Measurements from ENCODE around the gene SIRT4.

- TF ChIP-seq MAZ (IDR thresholded peaks at IDR 0.05; ENCODE audit: borderline replicate concordance, low read depth, low read length) = no peak
- no peak for TF ChIP-seq CTCF (conservative IDR thresholded peaks at IDR 0.05; ENCODE audit: low read depth, low read length)
Observed at GRCh38 chr12:120263748-120264085, 38.4 kb upstream of the SIRT4 start.
